ENCODE data around the gene DUSP1. TPM values are rescaled to one million over a fixed set of nuclear protein-coding genes. Genes with fewer than 3 reads are reported as not detected.

DUSP1 gene
- total RNA-seq, 1 donor from 2014 or later = 227 TPM

DNA sequence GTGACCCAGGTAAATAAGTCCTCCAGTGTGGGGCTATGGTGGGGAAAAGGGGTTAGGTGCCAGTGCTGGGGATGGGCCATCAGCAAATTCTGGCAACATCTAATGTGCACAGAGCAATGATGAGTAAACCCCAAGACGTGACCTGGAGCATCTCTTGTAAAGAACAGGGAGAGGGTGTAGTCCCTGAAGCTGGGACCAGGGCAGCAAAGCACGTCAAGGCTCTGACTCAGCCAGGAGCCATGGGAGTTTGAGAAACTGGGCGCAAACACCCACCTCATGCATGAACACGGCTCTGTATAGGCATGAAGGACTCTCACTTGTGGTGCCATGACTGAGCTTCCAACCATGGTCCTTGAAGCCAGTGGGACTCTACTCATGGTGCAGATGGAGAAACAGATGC, 51.8 kb downstream of the DUSP1 start:
- DNase-seq (ENCODE audit: low read depth) = no peak
- no peaks in the 10 kb centered on the region for H3K36me3 ChIP-seq (ENCODE audit: control insufficient read depth, insufficient read depth, low read length)
- H3K27me3 ChIP-seq (ENCODE audit: control insufficient read depth, insufficient read depth, low read length) = no peaks in the 10 kb centered on the region
- TF ChIP-seq, protein P1, sequence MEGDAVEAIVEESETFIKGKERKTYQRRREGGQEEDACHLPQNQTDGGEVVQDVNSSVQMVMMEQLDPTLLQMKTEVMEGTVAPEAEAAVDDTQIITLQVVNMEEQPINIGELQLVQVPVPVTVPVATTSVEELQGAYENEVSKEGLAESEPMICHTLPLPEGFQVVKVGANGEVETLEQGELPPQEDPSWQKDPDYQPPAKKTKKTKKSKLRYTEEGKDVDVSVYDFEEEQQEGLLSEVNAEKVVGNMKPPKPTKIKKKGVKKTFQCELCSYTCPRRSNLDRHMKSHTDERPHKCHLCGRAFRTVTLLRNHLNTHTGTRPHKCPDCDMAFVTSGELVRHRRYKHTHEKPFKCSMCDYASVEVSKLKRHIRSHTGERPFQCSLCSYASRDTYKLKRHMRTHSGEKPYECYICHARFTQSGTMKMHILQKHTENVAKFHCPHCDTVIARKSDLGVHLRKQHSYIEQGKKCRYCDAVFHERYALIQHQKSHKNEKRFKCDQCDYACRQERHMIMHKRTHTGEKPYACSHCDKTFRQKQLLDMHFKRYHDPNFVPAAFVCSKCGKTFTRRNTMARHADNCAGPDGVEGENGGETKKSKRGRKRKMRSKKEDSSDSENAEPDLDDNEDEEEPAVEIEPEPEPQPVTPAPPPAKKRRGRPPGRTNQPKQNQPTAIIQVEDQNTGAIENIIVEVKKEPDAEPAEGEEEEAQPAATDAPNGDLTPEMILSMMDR (IDR thresholded peaks at IDR 0.05; ENCODE audit: insufficient read depth, low read length, poor library complexity, severe bottlenecking) = no peak
- H3K4me3 ChIP-seq (ENCODE audit: low read depth, low read length) = no peak overlapping the region

DNA sequence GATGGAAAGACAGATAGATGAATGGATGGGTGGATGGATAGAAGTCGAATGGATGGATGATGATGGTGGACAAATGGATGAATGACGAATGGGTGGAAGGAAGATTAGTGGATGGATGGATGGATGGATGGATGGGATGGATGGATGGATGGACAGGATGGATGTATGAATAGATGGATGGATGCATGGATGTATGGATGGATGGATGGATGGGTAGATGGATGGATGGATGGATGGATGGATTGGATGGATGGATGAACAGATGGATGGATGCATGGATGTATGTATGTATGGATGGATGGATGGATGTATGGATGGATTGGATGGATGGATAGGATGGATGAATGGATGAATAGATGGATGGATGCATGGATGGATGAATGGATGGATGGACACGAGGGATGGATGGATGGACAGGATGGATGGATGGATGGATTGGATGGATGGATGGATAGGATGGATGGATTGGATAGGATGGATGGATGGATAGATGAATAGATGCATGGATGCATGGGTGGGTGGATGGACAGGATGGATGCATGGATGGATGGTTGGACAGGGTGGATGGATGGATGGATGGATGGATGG, 52.4 kb downstream of the DUSP1 start:
- H3K36me3 ChIP-seq (ENCODE audit: control insufficient read depth, insufficient read depth, low read length) = no peaks in the 10 kb centered on the region
- no peak for DNase-seq (ENCODE audit: low read depth)
- TF ChIP-seq, protein P1 (IDR thresholded peaks at IDR 0.05; ENCODE audit: insufficient read depth, low read length, poor library complexity, severe bottlenecking) = no peak

More for the DNA sequence above, 52.4 kb downstream of the DUSP1 start:
- no peak overlapping the region for H3K4me3 ChIP-seq (ENCODE audit: low read depth, low read length)
- no peaks in the 10 kb centered on the region for H3K27me3 ChIP-seq (ENCODE audit: control insufficient read depth, insufficient read depth, low read length)

Other genes with a start within 250 kb of the DUSP1 start
- 5.1 and 6.1 TPM in 2 replicates for gene NEURL1B, start 129.9 kb downstream of the DUSP1 start, total RNA-seq
- 183 and 232 TPM in 2 replicates for gene ERGIC1, start 63.1 kb upstream of the DUSP1 start, total RNA-seq
- gene RPL26L1, start 188.2 kb upstream of the DUSP1 start, total RNA-seq = 71.5 and 81.1 TPM in 2 replicates
- gene ATP6V0E1, start 212.6 kb upstream of the DUSP1 start, total RNA-seq = 171 and 178 TPM in 2 replicates